MM.1S (cell line): ENCODE measurements around the gene KCTD18.
A peak's percentile ranks its signal among the peaks of the same experiment; 100 is the strongest.

Experiments used
- DNase-seq: peaks from one replicate; pipeline ENCODE4 v3.0.0-alpha.2; 2015
- H2AFZ ChIP-seq: fragments of 300-600 bp; sonication (generic); 2 replicates; pipeline ENCODE4 v1.6.0; 2016; ENCODE audit warnings: antibody characterized with exemption, low read length
- H3F3A ChIP-seq: fragments of 300-600 bp; sonication (generic); 2 replicates; pipeline ENCODE4 v1.6.1; 2016; ENCODE audit warnings: mild to moderate bottlenecking, antibody characterized with exemption, low read length, moderate library complexity, mixed read lengths; ENCODE audit not compliant: insufficient read depth
- H3K27ac ChIP-seq: fragments of 300-600 bp; sonication (generic); 2 replicates; pipeline ENCODE4 v1.5.1; 2016; ENCODE audit warnings: mild to moderate bottlenecking, low read length
- H3K27me3 ChIP-seq: fragments of 300-600 bp; sonication (generic); replicated peaks from 2 replicates; pipeline ENCODE4 v1.6.0; 2016; ENCODE audit warnings: low read length; ENCODE audit not compliant: insufficient read depth
- H3K36me3 ChIP-seq: fragments of 300-600 bp; sonication (generic); replicated peaks from 2 replicates; pipeline ENCODE4 v1.6.1; 2016; ENCODE audit warnings: mild to moderate bottlenecking, low read length, mixed read lengths; ENCODE audit not compliant: insufficient read depth
- H3K4me1 ChIP-seq: fragments of 300-600 bp; sonication (generic); 2 replicates; pipeline ENCODE4 v1.6.1; 2016; ENCODE audit warnings: low read length, mixed read lengths
- H3K4me2 ChIP-seq: fragments of 300-600 bp; sonication (generic); 2 replicates; pipeline ENCODE4 v1.6.0; 2016; ENCODE audit warnings: low read depth, low read length
- H3K4me3 ChIP-seq: fragments of 300-600 bp; sonication (generic); 2 replicates; pipeline ENCODE4 v1.5.1; 2016; ENCODE audit warnings: low read length, mixed read lengths
- H3K79me2 ChIP-seq: fragments of 300-600 bp; sonication (generic); 2 replicates; pipeline ENCODE4 v1.6.1; 2016; ENCODE audit warnings: mixed run types, low read length, mixed read lengths
- H3K9ac ChIP-seq: fragments of 300-600 bp; sonication (generic); 2 replicates; pipeline ENCODE4 v1.6.1; 2016; ENCODE audit warnings: low read length, mixed read lengths
- H3K9me2 ChIP-seq: fragments of 300-600 bp; sonication (generic); replicated peaks from 2 replicates; pipeline ENCODE4 v1.6.1; 2016; ENCODE audit warnings: mild to moderate bottlenecking, low read length, mixed read lengths; ENCODE audit not compliant: insufficient read depth
- H3K9me3 ChIP-seq: fragments of 300-600 bp; sonication (generic); replicated peaks from 2 replicates; pipeline ENCODE4 v1.6.1; 2016; ENCODE audit warnings: mild to moderate bottlenecking, low read length, mixed read lengths; ENCODE audit not compliant: insufficient read depth
- H4K20me1 ChIP-seq: fragments of 300-600 bp; sonication (generic); 2 replicates; pipeline ENCODE4 v1.6.1; 2016; ENCODE audit warnings: mild to moderate bottlenecking, low read length, moderate library complexity, mixed read lengths; ENCODE audit not compliant: insufficient read depth
- CTCF ChIP-seq: fragments of 300-600 bp; sonication (generic); IDR thresholded peaks from 2 replicates; pipeline ENCODE4 v1.5.1; 2016; ENCODE audit warnings: antibody characterized with exemption, low read length, mixed read lengths
- EZH2 ChIP-seq: fragments of 300-600 bp; sonication (generic); optimal IDR thresholded peaks from 2 replicates; pipeline ENCODE3; 2017; ENCODE audit warnings: low read depth, mild to moderate bottlenecking, antibody characterized with exemption, low read length, mixed read lengths
- EZH2phosphoT487 ChIP-seq: fragments of 300-600 bp; sonication (generic); IDR thresholded peaks from 2 replicates; pipeline ENCODE4 v1.6.1; 2018; ENCODE audit warnings: antibody characterized with exemption, low read length

Gene KCTD18

DNA sequence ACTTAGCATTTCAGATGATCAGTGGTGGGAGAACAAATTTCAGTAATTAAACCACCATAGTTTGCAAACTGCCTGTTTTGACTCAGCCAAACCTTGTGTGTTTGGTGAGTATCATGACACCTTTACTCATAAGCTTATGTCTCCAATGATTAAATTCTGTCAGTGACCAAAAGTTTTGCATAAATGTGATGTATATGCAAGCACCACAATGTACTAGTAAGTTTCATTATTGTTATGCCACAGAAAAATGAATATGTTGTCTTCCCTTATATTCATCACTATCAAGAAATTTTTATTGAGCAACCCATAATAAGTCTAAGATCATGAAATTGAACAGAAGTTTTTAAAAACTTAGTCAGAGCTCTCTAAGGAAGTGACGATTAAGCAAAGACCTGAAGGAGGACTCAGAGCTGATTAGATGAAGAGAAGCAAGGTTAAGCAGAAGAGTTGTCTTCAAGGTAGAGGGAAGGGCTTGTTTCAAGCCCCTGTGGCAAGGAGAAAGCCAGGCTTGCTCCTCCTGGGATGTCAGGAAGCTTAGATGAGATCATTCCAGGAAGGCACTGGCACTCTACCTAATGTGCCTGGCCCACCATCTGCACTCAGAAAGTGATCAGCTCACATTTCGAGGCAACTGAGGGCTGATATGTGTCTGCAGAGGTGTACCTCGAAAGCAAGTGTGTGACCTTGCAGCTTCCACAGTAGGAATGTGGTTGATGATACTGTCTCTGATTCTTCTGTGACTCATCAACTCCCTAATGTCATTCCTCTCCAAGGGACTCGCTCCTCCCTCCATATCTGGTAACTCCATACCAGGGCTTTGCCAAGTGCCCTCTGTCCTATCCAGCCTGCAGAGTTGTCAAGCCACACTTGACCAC lies 54.7 kb downstream of the KCTD18 start:
- H4K20me1 ChIP-seq: no peaks in the 10 kb centered on the region
- DNase-seq: peak; percentile 55
- peak overlapping the region; percentile 96 for H3K27ac ChIP-seq
- TF ChIP-seq EZH2: no peak
- no peak for TF ChIP-seq CTCF
- TF ChIP-seq EZH2phosphoT487: no peak
- H3K9me2 ChIP-seq: no peaks in the 10 kb centered on the region
- H3K9ac ChIP-seq: peak overlapping the region; percentile 58
- no peaks in the 10 kb centered on the region for H3K27me3 ChIP-seq
- peaks cover 18% of the 10 kb centered on the region for H3F3A ChIP-seq
- peak overlapping the region; percentile 31; the same call in 1 of the 2 replicates for H3K4me2 ChIP-seq
- H3K4me1 ChIP-seq: peaks cover 64% of the 10 kb centered on the region
- H3K4me3 ChIP-seq: no peak overlapping the region
- no peaks in the 10 kb centered on the region for H3K36me3 ChIP-seq
- H3K9me3 ChIP-seq: no peaks in the 10 kb centered on the region
- H2AFZ ChIP-seq: peak overlapping the region; percentile 13; the same call in 1 of the 2 replicates
- H3K79me2 ChIP-seq: peaks cover 6% of the 10 kb centered on the region; the same call in 1 of the 2 replicates

DNA sequence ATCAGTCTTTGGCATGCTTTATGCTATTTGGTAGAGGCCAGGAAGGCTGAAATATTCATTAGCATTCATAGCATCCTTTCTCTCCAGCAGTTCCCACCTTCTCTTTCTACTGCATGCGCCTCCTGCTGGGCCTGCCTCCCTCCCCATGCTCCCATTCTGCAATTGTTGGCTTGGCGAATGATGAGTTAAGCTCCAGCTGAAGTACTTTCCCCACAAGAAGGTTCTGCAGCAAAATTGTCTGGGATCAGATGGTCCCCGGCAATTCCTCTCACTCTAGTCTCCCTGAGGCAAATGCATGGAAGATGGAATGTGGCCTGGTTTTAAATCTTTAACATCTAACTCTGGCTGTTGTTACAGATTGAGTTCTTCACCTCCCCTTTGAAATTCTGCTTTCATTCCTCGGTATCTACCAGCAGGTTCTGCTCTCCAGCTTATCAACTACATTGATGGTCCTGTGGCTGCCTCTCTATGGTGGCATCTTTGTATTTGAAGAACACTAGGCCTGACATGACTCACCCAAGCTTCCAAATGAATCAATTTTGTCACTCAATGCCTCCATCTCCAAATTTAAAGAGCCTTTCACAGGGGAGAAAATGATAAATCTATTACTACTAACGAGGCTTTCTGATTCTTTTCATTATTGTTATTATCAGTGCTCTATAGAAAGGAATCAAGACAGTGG lies 55.9 kb downstream of the KCTD18 start:
- no peak for DNase-seq
- peaks cover 6% of the 10 kb centered on the region; the same call in 1 of the 2 replicates for H3K79me2 ChIP-seq
- H3K27me3 ChIP-seq: no peaks in the 10 kb centered on the region
- H3K9ac ChIP-seq: no peak overlapping the region
- no peaks in the 10 kb centered on the region for H3K36me3 ChIP-seq
- no peaks in the 10 kb centered on the region for H4K20me1 ChIP-seq
- TF ChIP-seq EZH2phosphoT487: no peak
- TF ChIP-seq CTCF: no peak
- no peak for TF ChIP-seq EZH2
- no peak overlapping the region for H3K4me3 ChIP-seq
- peak overlapping the region; percentile 96; the same call in 1 of the 2 replicates for H3K27ac ChIP-seq
- H3K9me2 ChIP-seq: no peaks in the 10 kb centered on the region
- H3K9me3 ChIP-seq: no peaks in the 10 kb centered on the region
- peaks cover 29% of the 10 kb centered on the region for H3F3A ChIP-seq
- H2AFZ ChIP-seq: no peak overlapping the region
- peaks cover 70% of the 10 kb centered on the region for H3K4me1 ChIP-seq
- H3K4me2 ChIP-seq: no peak overlapping the region

- H2AFZ ChIP-seq: no peak overlapping the region
- no peak overlapping the region for H3K4me3 ChIP-seq
- H3K79me2 ChIP-seq: peaks cover 6% of the 10 kb centered on the region; the same call in 1 of the 2 replicates
- H3K9ac ChIP-seq: no peak overlapping the region
- no peak overlapping the region for H3K27ac ChIP-seq
- H4K20me1 ChIP-seq: no peaks in the 10 kb centered on the region
- no peaks in the 10 kb centered on the region for H3K9me2 ChIP-seq
- H3K36me3 ChIP-seq: no peaks in the 10 kb centered on the region
- peaks cover 35% of the 10 kb centered on the region for H3F3A ChIP-seq
- DNase-seq: no peak
- no peaks in the 10 kb centered on the region for H3K9me3 ChIP-seq
- TF ChIP-seq EZH2phosphoT487 (no peak), CTCF (no peak), EZH2 (no peak)
- no peak overlapping the region for H3K4me2 ChIP-seq
- peaks cover 75% of the 10 kb centered on the region for H3K4me1 ChIP-seq
- H3K27me3 ChIP-seq: no peaks in the 10 kb centered on the region
These were observed 56.6 kb downstream of the KCTD18 start for GRCh38 chr2:200453142-200453852.
